H54 (cell line): ENCODE measurements around the gene ZNF710.
A peak's percentile ranks its signal among the peaks of the same experiment; 100 is the strongest.

Experiments
- DNase-seq: peaks from one replicate; pipeline ENCODE4 v3.0.0; 2011; ENCODE audit warnings: low spot score, mixed read lengths; ENCODE audit not compliant: insufficient read length
- FAIRE-seq: peaks from 3 replicates; lab custom pipeline; 2011; peaks lifted over from hg19 to GRCh38; lab: Jason Lieb, UNC
- POLR2A ChIP-seq: IDR thresholded peaks from 2 replicates; pipeline ENCODE4 v1.6.1; 2011; ENCODE audit warnings: low read depth, mild to moderate bottlenecking, low read length

Gene ZNF710

DNA sequence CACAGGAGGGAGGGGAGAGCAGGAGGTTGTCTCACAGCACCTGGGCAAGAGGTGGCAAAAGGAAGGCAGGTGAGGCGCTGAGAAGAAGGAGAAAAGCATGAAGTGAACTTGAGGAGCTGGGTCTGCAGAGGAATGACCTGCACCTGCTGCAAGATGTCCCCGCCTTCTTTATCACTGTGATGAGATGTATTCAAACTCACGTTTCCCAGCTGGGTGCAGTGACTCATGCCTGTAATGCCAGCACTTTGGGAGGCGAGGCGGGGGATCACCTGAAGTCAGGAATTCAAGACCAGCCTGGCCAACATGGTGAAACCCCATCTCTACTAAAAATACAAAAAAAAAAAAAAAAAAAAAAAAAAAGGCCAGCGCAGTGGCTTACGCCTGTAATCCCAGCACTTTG is 22.2 kb upstream of the ZNF710 start:
- FAIRE-seq, result no peak
- DNase-seq, result no peak
- TF ChIP-seq POLR2A, result no peak

DNA sequence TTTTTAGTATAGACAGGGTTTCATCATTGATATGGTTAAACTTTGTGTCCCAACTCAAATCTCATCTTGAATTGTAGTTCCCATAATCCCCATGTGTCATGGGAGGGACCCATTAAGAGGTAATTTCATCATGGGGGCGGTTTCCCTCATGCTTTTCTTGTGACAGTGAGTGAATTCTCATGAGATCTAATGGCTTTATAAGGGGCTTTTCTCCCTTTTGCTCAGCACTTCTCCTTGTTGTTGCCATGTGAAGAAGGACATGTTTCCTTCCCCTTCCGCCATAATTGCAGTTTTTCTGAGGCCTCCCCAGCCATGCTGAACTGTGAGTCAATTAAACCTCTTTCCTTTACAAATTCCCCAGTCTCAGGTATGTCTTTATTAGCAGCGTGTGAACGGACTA is 20.2 kb upstream of the ZNF710 start:
- DNase-seq (no peak), FAIRE-seq (no peak)
- TF ChIP-seq POLR2A, result no peak

DNA sequence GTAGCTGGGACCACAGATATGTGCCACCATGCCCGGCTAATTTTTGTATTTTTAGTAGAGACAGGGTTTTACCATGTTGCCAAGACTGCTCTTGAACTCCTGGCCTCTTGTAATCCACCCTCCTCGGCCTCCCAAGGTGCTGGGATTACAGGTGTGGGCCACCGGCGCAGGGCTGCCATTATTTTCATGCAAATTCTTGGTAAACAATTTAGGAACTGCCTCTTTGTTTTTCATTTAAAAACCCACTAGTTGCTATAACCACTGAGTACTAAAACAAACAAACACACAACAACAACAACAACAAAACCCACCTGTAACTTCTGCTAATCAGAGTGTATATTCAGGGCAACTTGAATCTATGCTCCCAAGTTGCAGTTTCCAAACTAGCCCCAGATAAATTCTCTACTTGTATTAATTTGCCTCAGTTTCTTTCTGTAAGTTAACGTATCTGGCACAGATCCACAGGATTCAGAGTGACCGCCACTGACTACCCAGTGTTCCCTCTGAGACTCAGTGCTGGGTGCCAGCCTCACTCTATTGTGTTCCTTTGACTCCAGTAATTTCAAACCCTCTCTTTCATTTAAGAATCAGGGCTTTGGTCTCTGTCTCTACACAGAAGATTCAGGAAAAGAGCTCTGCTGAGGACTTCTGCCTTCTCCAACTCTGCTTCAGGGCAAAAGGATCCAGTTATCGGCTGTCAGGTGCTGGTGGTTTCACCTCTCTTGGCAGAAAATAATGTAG is 18.6 kb upstream of the ZNF710 start:
- FAIRE-seq, result no peak
- DNase-seq, result no peak
- TF ChIP-seq POLR2A, result no peak

DNA sequence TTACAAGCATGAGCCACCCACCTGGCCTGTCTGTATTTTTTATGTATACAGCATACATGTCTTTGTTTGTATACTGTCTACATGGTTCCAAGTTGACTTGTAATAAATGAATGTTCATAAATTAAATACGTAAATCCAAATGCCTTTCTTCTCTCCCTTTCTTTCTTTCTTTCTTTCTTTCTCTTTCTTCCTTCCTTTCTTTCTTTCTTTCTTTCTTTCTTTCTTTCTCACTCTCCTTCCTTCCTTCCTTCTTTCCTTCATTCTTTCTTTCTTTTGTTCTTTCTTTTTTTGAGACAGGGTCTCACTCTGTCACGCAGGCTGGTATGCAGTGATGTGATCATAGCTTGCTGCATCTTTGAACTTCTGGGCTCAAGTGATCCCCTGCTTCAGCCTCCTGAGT is 17.1 kb upstream of the ZNF710 start:
- no peak for TF ChIP-seq POLR2A
- FAIRE-seq (no peak), DNase-seq (no peak)

DNA sequence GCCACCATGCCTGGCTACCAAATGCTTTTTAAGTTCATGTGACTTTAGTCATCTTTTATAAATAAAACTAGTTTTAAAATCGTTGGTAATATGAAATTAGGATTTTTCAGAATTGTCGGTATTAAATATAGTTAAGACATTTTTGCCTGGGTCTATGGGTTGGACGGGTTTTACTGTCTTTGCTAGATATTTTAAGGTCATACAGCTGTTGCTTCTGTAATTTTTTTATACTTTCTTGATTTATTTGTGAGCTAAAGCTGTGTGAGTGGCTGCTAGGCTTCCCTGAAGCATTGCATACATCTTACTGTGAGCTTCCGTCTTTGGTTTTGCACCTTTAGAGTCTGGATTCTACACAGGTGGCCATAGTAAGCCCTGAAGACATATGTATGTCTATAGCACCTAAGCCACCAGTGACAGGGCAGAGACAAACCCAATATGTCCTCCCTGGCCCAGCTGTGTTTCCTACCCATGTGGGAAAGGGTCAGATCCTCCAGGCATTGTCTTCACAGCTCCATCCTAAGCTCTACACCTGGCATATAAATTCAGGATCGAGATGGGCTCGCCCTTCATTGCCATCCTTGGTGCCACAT is 16.6 kb upstream of the ZNF710 start:
- DNase-seq (no peak), FAIRE-seq (no peak)
- no peak for TF ChIP-seq POLR2A

DNA sequence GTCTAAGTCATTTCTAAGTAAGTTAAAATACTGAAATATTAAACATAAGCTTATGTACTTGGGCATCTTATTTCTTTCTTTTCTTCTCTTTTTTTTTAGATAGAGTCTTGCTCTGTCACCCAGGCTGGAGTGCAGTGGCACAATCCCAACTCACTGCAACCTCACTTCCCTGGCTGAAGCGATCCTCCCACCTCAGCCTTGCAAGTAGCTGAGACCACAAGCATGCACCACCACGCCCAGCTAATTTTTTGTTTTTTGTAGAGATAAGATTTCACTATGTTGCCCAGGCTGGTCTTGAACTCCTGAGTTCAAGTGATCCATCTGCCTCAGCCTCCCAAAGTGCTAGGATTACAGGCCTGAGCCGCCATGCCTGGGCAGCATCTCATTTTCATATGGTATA is 16.0 kb upstream of the ZNF710 start:
- no peak for DNase-seq
- no peak for FAIRE-seq
- no peak for TF ChIP-seq POLR2A

DNA sequence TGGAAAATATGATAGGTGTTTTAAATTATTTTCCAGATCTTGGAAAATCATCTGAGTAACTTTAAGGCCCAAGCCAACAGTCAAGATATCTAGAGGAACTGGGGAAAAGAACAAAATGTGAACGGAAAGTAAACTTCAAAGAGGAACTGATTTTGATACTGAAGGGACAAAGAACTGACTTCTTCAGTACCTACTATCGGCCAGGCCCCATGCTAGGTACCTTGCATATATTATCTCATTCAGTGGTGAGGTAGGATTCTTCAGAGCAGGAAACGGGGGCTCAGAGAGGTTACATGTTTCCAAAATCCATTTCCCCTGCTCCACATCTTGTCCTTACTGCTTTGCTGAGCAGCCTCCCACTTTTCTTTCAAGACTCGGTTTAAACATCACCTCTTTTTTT is 9.8 kb upstream of the ZNF710 start:
- DNase-seq (no peak), FAIRE-seq (no peak)
- TF ChIP-seq POLR2A, result no peak

DNA sequence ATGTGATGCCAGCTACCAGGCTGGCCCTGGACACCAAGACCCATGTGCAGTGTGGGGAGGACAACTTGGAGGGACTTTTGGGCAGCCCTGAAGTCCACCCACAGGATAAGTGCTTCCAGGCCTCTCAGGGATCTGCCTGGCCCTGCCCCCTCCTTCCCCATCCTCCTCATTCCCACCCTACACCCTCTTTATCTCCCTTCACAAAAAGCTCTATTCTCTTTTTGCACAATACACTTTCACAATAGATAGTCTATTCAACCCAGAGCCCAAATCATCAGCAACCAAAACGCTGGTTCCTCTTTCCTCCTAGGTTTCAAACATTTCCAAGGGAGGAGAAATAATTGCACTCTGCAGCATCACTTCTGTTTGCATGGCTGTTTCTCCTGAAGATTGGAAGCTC is 7.8 kb upstream of the ZNF710 start:
- no peak for FAIRE-seq
- TF ChIP-seq POLR2A, result no peak
- DNase-seq, result no peak

DNA sequence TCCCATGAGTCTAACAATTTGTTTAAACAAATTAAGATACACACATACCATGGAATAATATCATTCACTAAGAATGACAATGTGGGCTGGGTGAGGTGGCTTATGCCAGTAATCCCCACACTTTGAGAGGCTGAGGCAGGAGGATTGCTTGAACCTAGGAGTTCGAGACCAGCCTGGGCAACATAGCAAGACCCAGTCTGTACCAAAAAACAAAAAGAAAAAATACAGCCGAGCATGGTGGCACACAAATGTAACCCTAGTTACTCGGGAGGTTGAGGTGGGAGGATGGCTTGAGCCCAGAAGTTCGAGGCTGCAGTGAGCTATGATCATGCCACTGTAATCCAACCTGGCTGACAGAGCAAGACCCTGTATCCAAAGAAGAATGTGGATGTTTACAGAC is 4.0 kb upstream of the ZNF710 start:
- no peak for FAIRE-seq
- DNase-seq, result no peak
- TF ChIP-seq POLR2A, result no peak

DNA sequence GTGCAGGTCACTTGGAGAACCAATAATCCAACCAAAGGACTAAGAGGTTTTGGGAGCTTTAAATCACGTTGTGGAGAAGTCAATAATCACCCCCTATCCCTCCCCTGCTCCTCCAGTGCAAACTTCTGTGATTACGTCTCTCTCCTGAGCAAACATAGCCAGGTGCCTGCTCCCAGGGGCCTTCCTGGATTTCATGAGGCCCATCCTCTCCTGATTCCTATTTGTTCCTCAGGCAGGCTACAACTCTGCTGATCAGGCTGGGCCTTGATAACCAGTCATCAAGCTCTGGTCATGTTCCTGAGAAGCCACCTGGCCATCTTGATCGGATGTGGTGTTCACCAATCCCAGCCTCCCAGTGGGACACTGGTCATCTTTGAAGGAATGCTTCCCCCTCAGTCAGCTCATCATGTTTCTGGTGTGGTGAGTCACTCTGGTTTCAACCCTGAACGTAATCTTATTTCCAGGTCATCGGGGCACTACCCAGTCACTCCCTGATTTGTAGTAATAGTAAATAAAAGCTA is 2.9 kb upstream of the ZNF710 start:
- peak; percentile 38 for FAIRE-seq

DNA sequence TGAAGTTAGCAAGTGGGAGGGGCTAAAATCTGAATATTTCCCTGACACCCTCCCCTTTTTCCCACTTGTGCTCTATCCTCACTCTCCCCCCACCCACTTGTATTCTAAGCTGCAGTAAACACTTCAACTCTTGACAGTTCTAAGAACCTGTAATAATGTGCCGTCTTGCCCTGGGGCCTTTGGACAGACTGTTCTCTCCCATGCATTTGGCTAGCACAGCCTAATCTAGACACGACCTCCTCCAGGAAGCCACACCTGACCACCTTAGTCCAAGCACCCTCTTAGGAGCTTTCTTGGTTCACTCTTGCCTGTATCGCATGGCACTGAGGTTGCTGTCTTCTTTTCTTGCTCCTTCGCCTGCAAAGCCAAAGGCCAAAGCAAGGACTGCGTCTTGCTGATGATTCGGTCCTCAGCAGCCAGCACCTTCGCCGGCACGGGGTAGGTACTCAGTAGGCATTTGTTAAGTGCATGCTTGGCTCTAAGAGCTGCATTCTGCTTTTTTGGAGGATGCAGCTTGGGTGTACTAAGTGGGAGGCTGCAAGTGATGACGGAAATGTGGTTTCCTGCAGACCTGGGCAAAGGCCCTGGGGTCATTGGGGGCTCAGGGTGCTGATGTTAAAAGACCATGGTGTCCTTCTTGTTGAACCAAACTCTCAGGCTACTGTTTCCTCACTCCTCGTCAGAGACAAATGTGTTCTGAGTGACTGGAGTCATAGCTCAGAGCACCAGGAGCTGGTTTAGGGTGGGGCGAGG is 2.0 kb upstream of the ZNF710 start:
- no peak for FAIRE-seq

More for the DNA sequence above, 2.9 kb upstream of the ZNF710 start:
- DNase-seq, result peak; percentile 90
- no peak for TF ChIP-seq POLR2A

DNA sequence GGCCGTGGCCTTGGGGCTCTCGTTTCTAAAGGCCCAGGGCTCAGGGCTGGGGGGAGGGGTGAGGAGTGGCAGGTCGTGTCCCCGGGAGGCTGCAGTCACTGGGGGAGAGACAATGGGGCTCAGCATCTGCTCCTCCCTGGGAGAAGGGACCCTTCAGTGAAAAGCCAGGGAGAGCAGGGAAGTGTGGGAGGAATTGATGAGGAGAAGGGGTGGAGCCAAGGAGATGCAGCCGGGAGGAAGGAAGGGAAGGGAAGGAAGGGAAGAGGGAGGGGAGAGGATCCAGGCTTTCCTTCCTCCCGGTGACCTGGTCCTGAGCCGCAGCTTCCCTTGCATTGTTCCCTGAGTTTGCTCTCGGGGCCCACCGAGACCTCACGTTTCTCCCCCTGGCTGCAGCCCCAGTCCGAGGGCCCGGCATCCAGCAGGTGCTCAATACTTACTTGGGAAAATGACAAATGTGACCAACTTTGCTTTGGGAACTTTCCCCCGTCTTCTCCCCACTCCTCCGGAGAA is 1.4 kb upstream of the ZNF710 start:
- no peak for FAIRE-seq

More for the DNA sequence above, 2.0 kb upstream of the ZNF710 start:
- no peak for TF ChIP-seq POLR2A
- DNase-seq, result no peak

DNA sequence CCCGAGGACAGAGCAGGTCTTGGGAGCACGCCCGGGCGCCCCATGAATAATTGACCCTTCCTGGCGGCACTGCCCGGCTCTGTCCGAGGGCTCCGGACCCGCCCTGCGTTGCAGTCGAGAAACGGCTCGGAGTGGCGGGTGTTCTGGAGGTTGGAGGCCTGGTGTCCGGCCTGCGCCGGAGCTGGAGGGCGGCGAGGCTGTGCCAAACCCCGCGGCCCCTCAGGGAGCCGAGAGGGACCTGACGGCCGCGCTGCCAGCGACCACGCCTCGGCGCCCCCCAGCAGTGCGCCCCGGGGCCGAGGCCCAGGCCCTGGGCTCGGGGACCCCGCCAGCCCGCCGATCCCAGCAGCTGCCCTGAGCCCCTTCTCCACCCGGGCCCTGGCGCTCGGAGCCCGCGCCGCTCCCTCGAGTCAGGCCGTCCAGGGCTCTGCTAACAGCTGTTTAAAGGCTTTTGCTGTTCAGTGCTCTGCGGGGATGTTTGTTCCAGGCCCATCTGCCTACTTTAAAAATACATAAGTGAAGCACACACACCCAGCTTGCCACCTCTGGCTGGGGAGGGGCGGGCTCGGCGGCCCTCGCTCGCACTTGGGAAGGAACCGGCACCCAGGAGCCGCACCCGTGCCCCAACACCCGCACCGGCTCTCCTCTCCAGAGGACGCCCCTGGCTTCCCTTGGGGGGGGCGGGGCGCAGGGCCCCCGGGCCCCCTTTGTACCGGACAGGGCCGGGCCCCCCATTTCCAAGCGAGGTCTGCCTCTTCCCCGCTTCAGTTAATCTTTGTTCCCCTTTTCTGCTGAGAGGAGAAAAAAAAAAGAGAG is 730 bp upstream of the ZNF710 start:
- FAIRE-seq, result no peak
- no peak for TF ChIP-seq POLR2A
- DNase-seq, result no peak

More for the DNA sequence above, 1.4 kb upstream of the ZNF710 start:
- DNase-seq, result peak; percentile 26
- no peak for TF ChIP-seq POLR2A
